GM21515 (cell line): ENCODE results near the gene OLR1.
"Not testable (repeated sequence)": the region's sequence is repeated elsewhere in the genome, so short reads cannot be mapped to it uniquely, and the experiment has no call there.

Source experiments
- ATAC-seq: cut with Tn5 transposase; IDR thresholded peaks from one replicate; pipeline ENCODE4 v1.9.1; 2021; ENCODE audit not compliant: unreplicated experiment

Gene OLR1

GRCh38 chr12:10171973-10172728, at the start of gene OLR1:
TSS of gene OLR1 (minus strand) at chr12:10172132. CDS start at chr12:10172077, 55 bp downstream.
- no peak for ATAC-seq

GRCh38 chr12:10220398-10221077, 48.6 kb upstream of the OLR1 start:
- ATAC-seq, result no peak

- ATAC-seq, result no peak
These were observed 46.1 kb upstream of the OLR1 start for GRCh38 chr12:10218021-10218420.

- not testable (repeated sequence) for ATAC-seq
These were observed 44.0 kb upstream of the OLR1 start for GRCh38 chr12:10215946-10216345.

GRCh38 chr12:10215436-10215835, 43.5 kb upstream of the OLR1 start:
- ATAC-seq, result no peak

- no peak for ATAC-seq
These were observed 42.9 kb upstream of the OLR1 start for GRCh38 chr12:10214895-10215267.

GRCh38 chr12:10214136-10214894, 42.4 kb upstream of the OLR1 start:
- ATAC-seq, result no peak

GRCh38 chr12:10213168-10214135, 41.5 kb upstream of the OLR1 start:
- peak; percentile 47 for ATAC-seq

- ATAC-seq, result peak; percentile 60
These were observed 40.8 kb upstream of the OLR1 start, which contains the start of gene GABARAPL1 for GRCh38 chr12:10212739-10213131. TSS of gene GABARAPL1 (plus strand) at chr12:10212877. CDS start at chr12:10213130, 253 bp downstream.

- no peak for ATAC-seq
These were observed 40.2 kb upstream of the OLR1 start for GRCh38 chr12:10211940-10212738.

- no peak for ATAC-seq
These were observed 39.4 kb upstream of the OLR1 start for GRCh38 chr12:10211101-10211939.

GRCh38 chr12:10210225-10210624, 38.3 kb upstream of the OLR1 start:
- ATAC-seq, result no peak

GRCh38 chr12:10207136-10207535, 35.2 kb upstream of the OLR1 start:
- ATAC-seq, result no peak

- no peak for ATAC-seq
These were observed 33.4 kb upstream of the OLR1 start for GRCh38 chr12:10205220-10205807.

- ATAC-seq, result not testable (repeated sequence)
These were observed 32.6 kb upstream of the OLR1 start for GRCh38 chr12:10204495-10204894.

- no peak for ATAC-seq
These were observed 25.9 kb upstream of the OLR1 start for GRCh38 chr12:10197879-10198278.

- peak; percentile 78 for ATAC-seq
These were observed 24.3 kb upstream of the OLR1 start for GRCh38 chr12:10196210-10196609.

- no peak for ATAC-seq
These were observed 22.3 kb upstream of the OLR1 start for GRCh38 chr12:10194160-10194670.
